GM10266 (cell line): ENCODE results near the gene CSPG4.
"Not testable (repeated sequence)": the region's sequence is repeated elsewhere in the genome, so short reads cannot be mapped to it uniquely, and the experiment has no call there.

ENCODE experiments used
- DNase-seq: peaks from one replicate; pipeline ENCODE4 v3.0.0; 2012; ENCODE audit errors: extremely low spot score
- CTCF ChIP-seq: IDR thresholded peaks from 2 replicates; pipeline ENCODE4 v1.5.1; 2012; ENCODE audit warnings: mild to moderate bottlenecking, low read depth; ENCODE audit not compliant: control insufficient read depth, insufficient read depth; ENCODE audit errors: missing control alignments

CSPG4 gene

GRCh38 chr15:75714195-75714594 lies 1.5 kb upstream of the CSPG4 start:
- DNase-seq, result no peak
- no peak for TF ChIP-seq CTCF

- peak; percentile 15 for DNase-seq
- no peak for TF ChIP-seq CTCF
Observed at GRCh38 chr15:75713338-75713895, 769 bp upstream of the CSPG4 start.

GRCh38 chr15:75711495-75711894 lies 1.2 kb downstream of the CSPG4 start:
- DNase-seq, result not testable (repeated sequence)

- DNase-seq, result not testable (repeated sequence)
Observed at GRCh38 chr15:75710874-75711273, 1.8 kb downstream of the CSPG4 start.

GRCh38 chr15:75709458-75709857 lies 3.2 kb downstream of the CSPG4 start:
- not testable (repeated sequence) for DNase-seq

GRCh38 chr15:75706682-75706954 lies 6.0 kb downstream of the CSPG4 start:
- no peak for DNase-seq
- no peak for TF ChIP-seq CTCF

GRCh38 chr15:75705854-75706681 lies 6.6 kb downstream of the CSPG4 start:
- no peak for TF ChIP-seq CTCF
- DNase-seq, result no peak

- DNase-seq, result not testable (repeated sequence)
Observed at GRCh38 chr15:75705375-75705774, 7.3 kb downstream of the CSPG4 start.

GRCh38 chr15:75704618-75705017 lies 8.0 kb downstream of the CSPG4 start:
- no peak for TF ChIP-seq CTCF

More at GRCh38 chr15:75704618-75705017, 8.0 kb downstream of the CSPG4 start:
- no peak for DNase-seq
